GM12864 (cell line): Measurements from ENCODE around the gene VSNL1.
A peak's percentile ranks its signal among the peaks of the same experiment; 100 is the strongest.

Source experiments
- DNase-seq: peaks from one replicate; pipeline ENCODE4 v3.0.0-alpha.2; 2011; ENCODE audit warnings: low read depth
- H3K4me3 ChIP-seq: 2 replicates; pipeline ENCODE4 v1.5.1; 2011; ENCODE audit warnings: mild to moderate bottlenecking, low read depth, low read length, control low read depth
- TF ChIP-seq, protein P1 (sequence below): IDR thresholded peaks from 2 replicates; pipeline ENCODE4 v1.5.1; 2011; ENCODE audit warnings: low read depth, mild to moderate bottlenecking, moderate library complexity, low read length, control low read depth, inconsistent platforms; ENCODE audit errors: missing control alignments

The VSNL1 gene

GRCh38 chr2:17518212-17519154 is 22.0 kb upstream of the VSNL1 start, which contains the start of gene RAD51AP2:
RAD51AP2 (minus strand) TSS chr2:17518440; CDS start chr2:17518415, 25 bp downstream.
- peak within 1 kb of the TSS; percentile 65 for H3K4me3 ChIP-seq
- TF ChIP-seq, protein P1, sequence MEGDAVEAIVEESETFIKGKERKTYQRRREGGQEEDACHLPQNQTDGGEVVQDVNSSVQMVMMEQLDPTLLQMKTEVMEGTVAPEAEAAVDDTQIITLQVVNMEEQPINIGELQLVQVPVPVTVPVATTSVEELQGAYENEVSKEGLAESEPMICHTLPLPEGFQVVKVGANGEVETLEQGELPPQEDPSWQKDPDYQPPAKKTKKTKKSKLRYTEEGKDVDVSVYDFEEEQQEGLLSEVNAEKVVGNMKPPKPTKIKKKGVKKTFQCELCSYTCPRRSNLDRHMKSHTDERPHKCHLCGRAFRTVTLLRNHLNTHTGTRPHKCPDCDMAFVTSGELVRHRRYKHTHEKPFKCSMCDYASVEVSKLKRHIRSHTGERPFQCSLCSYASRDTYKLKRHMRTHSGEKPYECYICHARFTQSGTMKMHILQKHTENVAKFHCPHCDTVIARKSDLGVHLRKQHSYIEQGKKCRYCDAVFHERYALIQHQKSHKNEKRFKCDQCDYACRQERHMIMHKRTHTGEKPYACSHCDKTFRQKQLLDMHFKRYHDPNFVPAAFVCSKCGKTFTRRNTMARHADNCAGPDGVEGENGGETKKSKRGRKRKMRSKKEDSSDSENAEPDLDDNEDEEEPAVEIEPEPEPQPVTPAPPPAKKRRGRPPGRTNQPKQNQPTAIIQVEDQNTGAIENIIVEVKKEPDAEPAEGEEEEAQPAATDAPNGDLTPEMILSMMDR, result no peak
- peak; percentile 56 for DNase-seq

DNA sequence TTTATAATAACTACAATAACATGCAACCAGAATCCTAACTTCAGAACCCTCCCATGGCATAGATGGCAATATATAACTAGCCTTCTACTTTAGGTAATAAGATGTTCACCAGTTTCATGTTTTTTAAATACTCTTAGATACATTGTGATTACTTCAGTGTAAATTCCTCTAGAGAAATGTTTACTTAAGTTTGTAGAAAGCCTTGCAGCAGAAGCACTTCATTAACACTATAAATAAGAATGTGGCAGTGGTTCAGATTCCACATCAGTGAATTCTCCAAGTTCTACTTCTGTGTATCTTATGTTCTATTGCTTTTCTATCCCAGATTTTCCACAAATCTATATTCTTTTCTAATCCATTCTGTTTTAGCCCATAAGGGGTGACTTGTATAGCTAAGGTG is 21.0 kb upstream of the VSNL1 start:
- no peak for DNase-seq
- TF ChIP-seq, protein P1, result no peak
- H3K4me3 ChIP-seq, result no peak overlapping the region

GRCh38 chr2:17520761-17521160 is 19.7 kb upstream of the VSNL1 start:
- DNase-seq, result no peak
- H3K4me3 ChIP-seq, result no peak overlapping the region
- TF ChIP-seq, protein P1, result no peak

DNA sequence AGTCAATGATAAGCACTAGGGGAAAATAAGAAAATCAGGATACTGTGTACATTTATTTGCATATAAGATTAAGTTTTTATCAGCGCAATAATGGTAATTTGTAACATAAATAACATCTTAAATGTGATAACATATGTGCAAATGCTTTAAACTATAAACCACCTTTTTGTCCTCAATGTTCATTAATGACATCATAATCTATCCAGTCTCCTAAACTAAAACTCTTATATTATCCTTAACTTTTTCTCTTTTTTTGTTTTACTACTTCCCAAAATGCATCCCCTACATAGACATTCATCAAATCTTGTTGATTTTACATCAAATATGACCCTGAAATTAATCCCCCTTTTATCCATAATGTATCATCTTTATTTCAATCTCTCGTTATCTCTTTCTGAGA is 18.9 kb upstream of the VSNL1 start:
- no peak for DNase-seq
- H3K4me3 ChIP-seq, result no peak overlapping the region
- TF ChIP-seq, protein P1, result no peak

- TF ChIP-seq, protein P1, result no peak
- no peak for DNase-seq
- no peak overlapping the region for H3K4me3 ChIP-seq
Measured at GRCh38 chr2:17522303-17522702, 18.2 kb upstream of the VSNL1 start.

DNA sequence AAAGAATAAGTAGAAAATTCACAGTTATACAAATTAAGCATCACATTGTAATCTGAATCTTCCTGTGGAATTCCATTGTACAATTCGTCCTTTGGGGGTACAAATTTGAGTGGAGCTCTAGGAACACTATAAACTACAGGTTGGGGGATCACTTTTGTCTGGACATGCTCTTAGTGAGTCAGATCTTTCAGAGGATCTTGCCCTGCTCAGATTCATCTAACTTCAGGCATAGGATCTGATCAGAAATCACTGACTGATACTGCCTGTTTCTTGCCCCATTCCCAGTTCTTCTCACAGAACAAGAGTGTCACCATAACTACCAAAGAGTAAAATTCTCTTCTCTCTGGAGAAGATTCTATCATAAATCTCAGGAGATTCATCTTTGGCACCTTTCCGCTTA is 10.7 kb upstream of the VSNL1 start:
- TF ChIP-seq, protein P1, result no peak
- H3K4me3 ChIP-seq, result no peak overlapping the region
- no peak for DNase-seq
